Measurements from ENCODE around the gene PIP4K2A.

- TF ChIP-seq CTCF (IDR thresholded peaks at IDR 0.05; ENCODE audit: insufficient read depth, low read length, poor library complexity, severe bottlenecking), result no peak
- TF ChIP-seq EZH2phosphoT487 (conservative IDR thresholded peaks at IDR 0.05; ENCODE audit: low read length), result no peak
These were observed 3.0 kb downstream of the PIP4K2A start for GRCh38 chr10:22711373-22711772.
